SK-N-SH (cell line): ENCODE data around the gene CIAO3. TPM values are rescaled to one million over a fixed set of nuclear protein-coding genes. Genes with fewer than 3 reads are reported as not detected.
A peak's percentile ranks its signal among the peaks of the same experiment; 100 is the strongest.

Experiments
- CTCF ChIA-PET: fragments of 300-600, 350-600 bp; formaldehyde crosslinking; extraction: SDS; loops from one replicate; lab custom pipeline; 2021; lab: Yijun Ruan, JAX
- POLR2A ChIA-PET: fragments of 350-600 bp; sonication (Branson Sonifier 250); formaldehyde crosslinking; extraction: SDS; loops from one replicate; lab custom pipeline; 2020; ENCODE audit warnings: antibody characterized with exemption, inconsistent platforms; lab: Yijun Ruan, JAX
- DNase-seq: peaks from one replicate; pipeline ENCODE4 v3.0.0; 2012
- H2AFZ ChIP-seq: fragments of 200-600 bp; sonication (generic); 2 replicates; pipeline ENCODE4 v1.8.1; 2016; ENCODE audit warnings: antibody characterized with exemption, mild to moderate bottlenecking, low read depth
- H3F3A ChIP-seq: fragments of 200-600 bp; sonication (generic); replicated peaks from 2 replicates; pipeline ENCODE3; 2016; ENCODE audit warnings: antibody characterized with exemption, mild to moderate bottlenecking; ENCODE audit not compliant: insufficient read depth
- H3K27ac ChIP-seq, 2 experiments: fragments of 200-500 bp in 1 of 2; fragments of 200-600 bp in 1 of 2; sonication (Bioruptor generic) in 1 of 2; sonication (generic), shearing (Covaris generic) in 1 of 2; 2 replicates each; pipeline versions ENCODE4 v1.5.1 to v1.6.1; 2014 to 2016; ENCODE audit warnings: low read depth in 2 of 2, inconsistent platforms in 1 of 2, low read length in 1 of 2, mild to moderate bottlenecking in 1 of 2, mixed read lengths in 1 of 2
- H3K27me3 ChIP-seq: fragments of 200-600 bp; sonication (generic), shearing (Covaris generic); 2 replicates; pipeline ENCODE4 v1.6.1; 2016; ENCODE audit warnings: mixed run types; ENCODE audit not compliant: insufficient read depth
- H3K36me3 ChIP-seq, 2 experiments: fragments of 200-500 bp in 1 of 2; fragments of 200-600 bp in 1 of 2; sonication (Bioruptor generic) in 1 of 2; sonication (generic) in 1 of 2; replicated peaks in 1 of 2; 2 replicates each; pipeline versions ENCODE3 to v1.5.1; 2014 to 2016; ENCODE audit warnings: low read length in 1 of 2, mild to moderate bottlenecking in 1 of 2; ENCODE audit not compliant: insufficient read depth in 2 of 2, control insufficient read depth in 1 of 2
- H3K4me1 ChIP-seq, 2 experiments: fragments of 200-500 bp in 1 of 2; fragments of 200-600 bp in 1 of 2; sonication (Bioruptor generic) in 1 of 2; sonication (generic), shearing (Covaris generic) in 1 of 2; 2 replicates each; pipeline versions ENCODE4 v1.5.1 to v1.6.1; 2014 to 2016; ENCODE audit warnings: low read depth in 1 of 2, low read length in 1 of 2, mixed run types in 1 of 2; ENCODE audit not compliant: insufficient read depth in 2 of 2, control insufficient read depth in 1 of 2
- H3K4me2 ChIP-seq: fragments of 200-600 bp; sonication (generic), shearing (Covaris generic); 2 replicates; pipeline ENCODE4 v1.6.1; 2017; ENCODE audit warnings: mixed run types
- H3K4me3 ChIP-seq, 2 experiments: fragments of 200-500 bp in 1 of 2; fragments of 200-600 bp in 1 of 2; sonication (Bioruptor generic) in 1 of 2; sonication (generic), shearing (Covaris generic) in 1 of 2; 2 replicates each; pipeline versions ENCODE4 v1.5.1 to v1.8.1; 2014 to 2016; ENCODE audit warnings: low read depth in 2 of 2, inconsistent platforms in 1 of 2, low read length in 1 of 2, mild to moderate bottlenecking in 1 of 2, mixed read lengths in 1 of 2, moderate library complexity in 1 of 2
- H3K79me2 ChIP-seq: fragments of 200-600 bp; sonication (generic); 2 replicates; pipeline ENCODE4 v1.8.1; 2017; ENCODE audit warnings: mild to moderate bottlenecking; ENCODE audit not compliant: insufficient read depth
- H3K9ac ChIP-seq: fragments of 200-600 bp; sonication (generic); 2 replicates; pipeline ENCODE4 v1.6.1; 2017; ENCODE audit warnings: mixed run types
- H3K9me2 ChIP-seq: fragments of 200-600 bp; sonication (generic); 2 replicates; pipeline ENCODE4 v1.6.1; 2017; ENCODE audit warnings: mixed run types
- H3K9me3 ChIP-seq: fragments of 200-600 bp; sonication (generic); 2 replicates; pipeline ENCODE4 v1.6.1; 2017; ENCODE audit warnings: mixed run types, mild to moderate bottlenecking, moderate library complexity
- H4K20me1 ChIP-seq: fragments of 200-600 bp; sonication (generic); 2 replicates; pipeline ENCODE4 v1.6.1; 2017; ENCODE audit warnings: mild to moderate bottlenecking, mixed run types; ENCODE audit not compliant: insufficient read depth
- CHD2 ChIP-seq: fragments of 150-350 bp; IDR thresholded peaks from 2 replicates; pipeline ENCODE4 v1.6.1; 2018; ENCODE audit warnings: low read length; ENCODE audit not compliant: partially characterized antibody
- EZH2phosphoT487 ChIP-seq: fragments of 200-600 bp; sonication (generic); IDR thresholded peaks from 2 replicates; pipeline ENCODE4 v1.6.1; 2017; ENCODE audit warnings: low read depth, mixed run types, mild to moderate bottlenecking, antibody characterized with exemption, moderate library complexity, borderline replicate concordance
- MEF2A ChIP-seq: IDR thresholded peaks from 2 replicates; pipeline ENCODE4 v1.4.0; 2012; ENCODE audit warnings: low read depth, borderline replicate concordance
- NFIC ChIP-seq: IDR thresholded peaks from 2 replicates; pipeline ENCODE4 v1.4.0; 2012; ENCODE audit warnings: borderline replicate concordance
- POLR2AphosphoS5 ChIP-seq: IDR thresholded peaks from 2 replicates; pipeline ENCODE4 v1.6.1; 2012; ENCODE audit warnings: low read depth, low read length
- RAD21 ChIP-seq: IDR thresholded peaks from 2 replicates; pipeline ENCODE4 v1.6.1; 2012; ENCODE audit warnings: mild to moderate bottlenecking, low read length
- RFX5 ChIP-seq: IDR thresholded peaks from 2 replicates; pipeline ENCODE4 v1.6.1; 2012; ENCODE audit warnings: mild to moderate bottlenecking, improper control_type of control experiment, low read length
- SIN3A ChIP-seq: IDR thresholded peaks from 2 replicates; pipeline ENCODE4 v1.6.1; 2012; ENCODE audit warnings: low read depth, mild to moderate bottlenecking, low read length, moderate library complexity, borderline replicate concordance
- SMC3 ChIP-seq: IDR thresholded peaks from 2 replicates; pipeline ENCODE4 v1.6.1; 2012; ENCODE audit warnings: low read depth, low read length, improper control_type of control experiment
- TCF12 ChIP-seq: IDR thresholded peaks from 2 replicates; pipeline ENCODE4 v1.4.0; 2012
- WGBS: methylation state at CpG from one replicate; pipeline ENCODE4 v1.1.6; 2017; ENCODE audit warnings: low lambda C conversion rate; 5-methylcytosine and 5-hydroxymethylcytosine counted together
- polyA plus RNA-seq, 3 experiments: library from polyadenylated mRNA; depleted of rRNA; stranded (reverse); fragments of >200 nt; gene quantifications; 2 replicates each; pipeline ENCODE4 v1.2.3, GENCODE V29; 2012
- TF ChIP-seq, protein P1 (sequence below): IDR thresholded peaks from 2 replicates; pipeline ENCODE4 v1.6.1; 2012; ENCODE audit warnings: mild to moderate bottlenecking, low read depth, low read length, moderate library complexity
- TF ChIP-seq, protein P2 (sequence below): fragments of 200-600 bp; sonication (generic); IDR thresholded peaks from 2 replicates; pipeline ENCODE4 v1.6.1; 2017; ENCODE audit warnings: antibody characterized with exemption, mild to moderate bottlenecking, moderate library complexity

The CIAO3 gene
- polyA plus RNA-seq, 1 of the 3 experiments (the other 2 are of a cell fraction) = 14.4 TPM

GRCh38 chr16:746637-747036 is 5.8 kb upstream of the CIAO3 start:
- Histone ChIP-seq H3K27me3 (no peaks in the 10 kb centered on the region), H3F3A (peaks cover 4% of the 10 kb centered on the region), H3K4me1 (no peaks in the 10 kb centered on the region), H2AFZ (no peak overlapping the region), H3K4me2 (no peak overlapping the region), H3K4me3 (no peak overlapping the region), H3K79me2 (no peaks in the 10 kb centered on the region), H3K9ac (no peak overlapping the region), H3K9me3 (no peaks in the 10 kb centered on the region), H3K36me3 (no peaks in the 10 kb centered on the region), H4K20me1 (no peaks in the 10 kb centered on the region), H3K27ac (no peak overlapping the region), H3K9me2 (no peaks in the 10 kb centered on the region)
- ChIA-PET CTCF (interaction anchor here (1.2 kb wide), 1 partner anchor 39 kb away, joined by 4 read pairs; no protein-coding TSS in a partner anchor), POLR2A (no interaction called here)
- 55% methylated on average over 2 of the region's 13 CpGs for WGBS
- no peak for DNase-seq
- TF ChIP-seq TCF12 = no peak
- no peak for TF ChIP-seq NFIC
- TF ChIP-seq, protein P1, sequence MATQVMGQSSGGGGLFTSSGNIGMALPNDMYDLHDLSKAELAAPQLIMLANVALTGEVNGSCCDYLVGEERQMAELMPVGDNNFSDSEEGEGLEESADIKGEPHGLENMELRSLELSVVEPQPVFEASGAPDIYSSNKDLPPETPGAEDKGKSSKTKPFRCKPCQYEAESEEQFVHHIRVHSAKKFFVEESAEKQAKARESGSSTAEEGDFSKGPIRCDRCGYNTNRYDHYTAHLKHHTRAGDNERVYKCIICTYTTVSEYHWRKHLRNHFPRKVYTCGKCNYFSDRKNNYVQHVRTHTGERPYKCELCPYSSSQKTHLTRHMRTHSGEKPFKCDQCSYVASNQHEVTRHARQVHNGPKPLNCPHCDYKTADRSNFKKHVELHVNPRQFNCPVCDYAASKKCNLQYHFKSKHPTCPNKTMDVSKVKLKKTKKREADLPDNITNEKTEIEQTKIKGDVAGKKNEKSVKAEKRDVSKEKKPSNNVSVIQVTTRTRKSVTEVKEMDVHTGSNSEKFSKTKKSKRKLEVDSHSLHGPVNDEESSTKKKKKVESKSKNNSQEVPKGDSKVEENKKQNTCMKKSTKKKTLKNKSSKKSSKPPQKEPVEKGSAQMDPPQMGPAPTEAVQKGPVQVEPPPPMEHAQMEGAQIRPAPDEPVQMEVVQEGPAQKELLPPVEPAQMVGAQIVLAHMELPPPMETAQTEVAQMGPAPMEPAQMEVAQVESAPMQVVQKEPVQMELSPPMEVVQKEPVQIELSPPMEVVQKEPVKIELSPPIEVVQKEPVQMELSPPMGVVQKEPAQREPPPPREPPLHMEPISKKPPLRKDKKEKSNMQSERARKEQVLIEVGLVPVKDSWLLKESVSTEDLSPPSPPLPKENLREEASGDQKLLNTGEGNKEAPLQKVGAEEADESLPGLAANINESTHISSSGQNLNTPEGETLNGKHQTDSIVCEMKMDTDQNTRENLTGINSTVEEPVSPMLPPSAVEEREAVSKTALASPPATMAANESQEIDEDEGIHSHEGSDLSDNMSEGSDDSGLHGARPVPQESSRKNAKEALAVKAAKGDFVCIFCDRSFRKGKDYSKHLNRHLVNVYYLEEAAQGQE = no peak
- no peak for TF ChIP-seq SMC3
- no peak for TF ChIP-seq POLR2AphosphoS5
- TF ChIP-seq SIN3A = no peak
- no peak for TF ChIP-seq EZH2phosphoT487
- no peak for TF ChIP-seq RFX5
- TF ChIP-seq CHD2 = no peak

- CTCF ChIA-PET = interaction anchor here (0.6 to 1.8 kb wide), 11 partner anchors 9 to 58 kb away, joined by 3 to 6 read pairs (median 4); partner anchors contain the start of genes ANTKMT and MSLN
- H3K4me2 ChIP-seq = no peak overlapping the region
- POLR2A ChIA-PET = interaction anchor here (0.7 kb wide), 1 partner anchor 35 kb away, joined by 4 read pairs; no protein-coding TSS in a partner anchor
Measured at GRCh38 chr16:745739-746138, 4.9 kb upstream of the CIAO3 start.

More at GRCh38 chr16:745739-746138, 4.9 kb upstream of the CIAO3 start:
- no peak overlapping the region for H2AFZ ChIP-seq
- peaks cover 4% of the 10 kb centered on the region for H3F3A ChIP-seq
- 8% methylated on average over 4 of the region's 14 CpGs for WGBS
- no peaks in the 10 kb centered on the region for H3K9me2 ChIP-seq
- H3K79me2 ChIP-seq = no peaks in the 10 kb centered on the region
- H3K4me1 ChIP-seq = peaks cover 0 to 2% of the 10 kb centered on the region in 2 experiments; a peak in 1 of 4 replicates
- H3K36me3 ChIP-seq = no peaks in the 10 kb centered on the region
- H3K9ac ChIP-seq = no peak overlapping the region
- no peak overlapping the region for H3K27ac ChIP-seq
- no peak for TF ChIP-seq MEF2A
- TF ChIP-seq RAD21 = 0 out of 2 replicates have a peak, but pooled peaks have one; percentile 17
- TF ChIP-seq, protein P2, sequence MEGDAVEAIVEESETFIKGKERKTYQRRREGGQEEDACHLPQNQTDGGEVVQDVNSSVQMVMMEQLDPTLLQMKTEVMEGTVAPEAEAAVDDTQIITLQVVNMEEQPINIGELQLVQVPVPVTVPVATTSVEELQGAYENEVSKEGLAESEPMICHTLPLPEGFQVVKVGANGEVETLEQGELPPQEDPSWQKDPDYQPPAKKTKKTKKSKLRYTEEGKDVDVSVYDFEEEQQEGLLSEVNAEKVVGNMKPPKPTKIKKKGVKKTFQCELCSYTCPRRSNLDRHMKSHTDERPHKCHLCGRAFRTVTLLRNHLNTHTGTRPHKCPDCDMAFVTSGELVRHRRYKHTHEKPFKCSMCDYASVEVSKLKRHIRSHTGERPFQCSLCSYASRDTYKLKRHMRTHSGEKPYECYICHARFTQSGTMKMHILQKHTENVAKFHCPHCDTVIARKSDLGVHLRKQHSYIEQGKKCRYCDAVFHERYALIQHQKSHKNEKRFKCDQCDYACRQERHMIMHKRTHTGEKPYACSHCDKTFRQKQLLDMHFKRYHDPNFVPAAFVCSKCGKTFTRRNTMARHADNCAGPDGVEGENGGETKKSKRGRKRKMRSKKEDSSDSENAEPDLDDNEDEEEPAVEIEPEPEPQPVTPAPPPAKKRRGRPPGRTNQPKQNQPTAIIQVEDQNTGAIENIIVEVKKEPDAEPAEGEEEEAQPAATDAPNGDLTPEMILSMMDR = peak; percentile 39
- TF ChIP-seq, all 33 proteins: peak for 2
- peak; percentile 81 for DNase-seq
- Histone ChIP-seq H3K4me3 (no peak overlapping the region), H3K9me3 (no peaks in the 10 kb centered on the region), H4K20me1 (no peaks in the 10 kb centered on the region), H3K27me3 (no peaks in the 10 kb centered on the region)
